Activated CD4-positive, alpha-beta memory T cell treated with anti-CD3 and anti-CD28 coated beads for 36 hours (primary cell): ENCODE results near the gene LPA. TPM values are rescaled to one million over a fixed set of nuclear protein-coding genes. Genes with fewer than 3 reads are reported as not detected.
A peak's percentile ranks its signal among the peaks of the same experiment; 100 is the strongest.

Experiments
- CTCF ChIA-PET: fragments of 350-600 bp; sonication (Branson Sonifier 250); formaldehyde crosslinking; loops from one replicate; lab custom pipeline; 2021; ENCODE audit warnings: antibody characterized with exemption, inconsistent platforms; lab: Charles Lee
- POLR2A ChIA-PET: fragments of 350-600 bp; sonication (Branson Sonifier 250); formaldehyde crosslinking; loops from one replicate; lab custom pipeline; 2021; ENCODE audit warnings: antibody characterized with exemption; lab: Charles Lee
- DNase-seq: peaks from one replicate; pipeline ENCODE4 v3.0.0-alpha.2; 2020
- H3K27ac Mint-ChIP-seq: one replicate; pipeline ENCODE4 v1.8.0; 2021; ENCODE audit warnings: mixed read lengths
- H3K27me3 Mint-ChIP-seq: one replicate; pipeline ENCODE4 v1.8.0; 2021; ENCODE audit warnings: mixed read lengths
- H3K36me3 Mint-ChIP-seq: one replicate; pipeline ENCODE4 v1.8.0; 2021; ENCODE audit warnings: mixed read lengths
- H3K4me1 Mint-ChIP-seq: one replicate; pipeline ENCODE4 v1.8.0; 2021; ENCODE audit warnings: low read depth, mixed read lengths
- H3K4me3 Mint-ChIP-seq: one replicate; pipeline ENCODE4 v1.8.0; 2021; ENCODE audit warnings: mild to moderate bottlenecking, mixed read lengths
- H3K9me3 Mint-ChIP-seq: one replicate; pipeline ENCODE4 v1.8.0; 2021; ENCODE audit warnings: mixed read lengths
- intact Hi-C: fragments of 100-400 bp; cut with micrococcal nuclease; formaldehyde crosslinking; loops from one replicate; pipeline ENCODE4 v1.15.1; 2023
- total RNA-seq, 2 experiments: library from RNA; stranded (reverse); gene quantifications; one replicate each; pipeline ENCODE4 v1.2.3, GENCODE V29; 2021

The LPA gene
- total RNA-seq, 2 experiments from 2014 or later: not detected

- intact Hi-C loops: no loop called here
- no peak overlapping the region for H3K4me3 Mint-ChIP-seq
- H3K27me3 Mint-ChIP-seq: no peaks in the 10 kb centered on the region
- no peaks in the 10 kb centered on the region for H3K4me1 Mint-ChIP-seq
- ChIA-PET POLR2A (no interaction called here), CTCF (interaction anchor here (0.8 to 2.7 kb wide), 2 partner anchors 25 kb away, joined by 4 to 8 read pairs; no protein-coding TSS in a partner anchor)
- no peak overlapping the region for H3K27ac Mint-ChIP-seq
- H3K36me3 Mint-ChIP-seq: peaks cover 6% of the 10 kb centered on the region
- peaks cover 12% of the 10 kb centered on the region for H3K9me3 Mint-ChIP-seq
- DNase-seq: no peak
These were observed 155.5 kb downstream of the LPA start for GRCh38 chr6:160508599-160508998.

DNA sequence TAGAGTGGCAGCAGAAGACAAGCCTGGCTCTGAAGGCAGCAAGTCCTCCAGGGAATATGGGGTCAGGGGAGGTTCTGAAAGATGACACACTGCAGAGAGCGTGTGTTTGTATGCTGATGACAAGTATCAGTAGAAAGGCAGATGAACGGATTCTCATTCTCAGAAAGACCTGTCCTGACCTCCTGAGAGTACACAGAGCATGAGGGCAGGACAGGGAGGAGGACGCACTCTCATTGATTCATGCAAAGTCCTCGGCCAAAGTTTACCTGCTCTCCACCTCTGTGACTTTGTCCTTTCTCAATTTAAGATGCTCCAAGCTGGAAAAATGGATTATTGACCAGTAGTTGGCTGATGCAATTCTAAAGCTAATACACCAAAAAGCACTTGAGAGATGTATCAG, 156.7 kb downstream of the LPA start:
- no peak overlapping the region for H3K27ac Mint-ChIP-seq

DNA sequence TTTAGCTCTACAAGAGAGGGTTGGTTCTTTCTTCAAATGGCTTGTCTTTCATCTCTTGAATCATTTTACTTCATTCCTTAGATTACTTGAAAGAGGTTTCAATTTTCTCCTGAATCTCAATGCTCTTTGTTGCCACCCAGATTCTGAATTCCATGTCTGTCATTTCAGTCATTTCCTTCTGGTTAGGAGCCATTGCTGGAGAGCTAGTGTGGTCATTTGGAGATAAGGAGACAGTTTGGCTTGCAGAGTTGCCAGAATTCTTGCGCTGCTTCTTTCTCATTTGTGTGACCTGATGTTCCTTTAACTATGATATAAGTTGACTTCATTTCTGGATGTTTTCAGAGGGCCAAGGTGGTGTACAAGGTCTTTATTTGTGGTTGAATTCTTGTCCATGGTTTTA, 158.1 kb downstream of the LPA start:
- POLR2A ChIA-PET: no interaction called here
- Mint-ChIP-seq H3K27me3 (no peaks in the 10 kb centered on the region), H3K27ac (no peak overlapping the region), H3K4me1 (no peaks in the 10 kb centered on the region), H3K36me3 (peaks cover 11% of the 10 kb centered on the region), H3K4me3 (no peak overlapping the region), H3K9me3 (peaks cover 17% of the 10 kb centered on the region)
- intact Hi-C loops: no loop called here
- DNase-seq: no peak
- CTCF ChIA-PET: interaction anchor here (2.7 kb wide), 1 partner anchor 27 kb away, joined by 8 read pairs; no protein-coding TSS in a partner anchor

More for the DNA sequence above, 156.7 kb downstream of the LPA start:
- Mint-ChIP-seq H3K4me1 (no peaks in the 10 kb centered on the region), H3K27me3 (no peaks in the 10 kb centered on the region), H3K4me3 (no peak overlapping the region), H3K36me3 (peaks cover 8% of the 10 kb centered on the region), H3K9me3 (peaks cover 17% of the 10 kb centered on the region)
- ChIA-PET CTCF (interaction anchor here (0.6 to 2.7 kb wide), 3 partner anchors 12 to 838 kb away, joined by 4 to 15 read pairs (median 8); no protein-coding TSS in a partner anchor), POLR2A (no interaction called here)
- intact Hi-C loops: no loop called here
- no peak for DNase-seq

DNA sequence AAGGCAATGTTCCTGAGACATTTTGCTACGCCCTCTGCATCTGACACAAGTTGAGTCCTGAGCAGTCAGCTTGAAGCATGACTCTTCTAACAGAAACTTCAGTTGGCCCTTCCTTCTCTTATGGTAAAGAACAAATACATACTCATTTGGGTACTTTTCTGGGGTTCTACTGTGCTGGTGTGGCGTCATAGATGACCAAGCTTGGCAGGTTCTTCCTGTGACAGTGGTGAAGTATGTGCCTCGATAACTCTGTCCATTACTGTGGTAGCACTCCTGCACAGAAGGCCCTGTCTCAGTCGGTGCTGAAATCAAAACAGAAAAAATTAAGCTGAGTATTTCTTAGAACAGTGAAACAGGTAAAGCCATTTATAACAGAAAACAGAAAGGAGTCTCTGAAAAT, 163.4 kb downstream of the LPA start:
- H3K4me1 Mint-ChIP-seq: no peaks in the 10 kb centered on the region
- peaks cover 27% of the 10 kb centered on the region for H3K36me3 Mint-ChIP-seq
- no peaks in the 10 kb centered on the region for H3K27me3 Mint-ChIP-seq
- H3K27ac Mint-ChIP-seq: no peak overlapping the region
- intact Hi-C loops: no loop called here
- ChIA-PET POLR2A (no interaction called here), CTCF (interaction anchor here (1.0 kb wide), 1 partner anchor 44 kb away, joined by 3 read pairs; no protein-coding TSS in a partner anchor)
- peaks cover 17% of the 10 kb centered on the region for H3K9me3 Mint-ChIP-seq
- no peak overlapping the region for H3K4me3 Mint-ChIP-seq
- DNase-seq: peak; percentile 9

- H3K9me3 Mint-ChIP-seq: no peaks in the 10 kb centered on the region
- no peaks in the 10 kb centered on the region for H3K4me1 Mint-ChIP-seq
- intact Hi-C loops: no loop called here
- H3K36me3 Mint-ChIP-seq: peaks cover 34% of the 10 kb centered on the region
- CTCF ChIA-PET: interaction anchor here (0.6 kb wide), 1 partner anchor 774 kb away, joined by 4 read pairs; no protein-coding TSS in a partner anchor
- no peak for DNase-seq
- POLR2A ChIA-PET: no interaction called here
- H3K27me3 Mint-ChIP-seq: no peaks in the 10 kb centered on the region
- H3K4me3 Mint-ChIP-seq: no peak overlapping the region
- no peak overlapping the region for H3K27ac Mint-ChIP-seq
These were observed 169.5 kb downstream of the LPA start for GRCh38 chr6:160494576-160494975.

DNA sequence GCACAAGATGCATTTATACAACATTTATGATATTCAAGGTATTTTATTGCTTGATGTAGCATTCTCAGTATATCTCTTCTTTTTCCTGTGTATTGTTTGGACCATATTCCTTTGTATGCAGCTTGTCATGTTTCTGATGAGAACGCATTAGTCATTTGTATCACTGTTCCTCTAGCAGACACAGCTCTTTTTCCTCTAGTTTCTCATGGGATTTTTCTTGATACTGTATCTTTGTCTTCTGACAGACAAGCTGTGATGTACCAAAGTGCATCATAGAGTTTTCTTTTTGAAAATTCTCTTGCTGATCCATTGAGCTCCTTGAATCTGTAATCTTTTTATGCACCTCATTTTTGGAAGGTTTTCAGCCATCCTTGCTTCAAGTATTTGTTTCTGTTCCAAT, 175.0 kb downstream of the LPA start:
- no peaks in the 10 kb centered on the region for H3K4me1 Mint-ChIP-seq
- POLR2A ChIA-PET: no interaction called here
- DNase-seq: no peak
- H3K36me3 Mint-ChIP-seq: peaks cover 42% of the 10 kb centered on the region
- CTCF ChIA-PET: interaction anchor here (1.2 kb wide), 1 partner anchor 30 kb away, joined by 4 read pairs; no protein-coding TSS in a partner anchor
- H3K4me3 Mint-ChIP-seq: no peak overlapping the region
- H3K9me3 Mint-ChIP-seq: no peaks in the 10 kb centered on the region
- intact Hi-C loops: no loop called here
- no peaks in the 10 kb centered on the region for H3K27me3 Mint-ChIP-seq
- no peak overlapping the region for H3K27ac Mint-ChIP-seq

- ChIA-PET CTCF (no interaction called here), POLR2A (no interaction called here)
- no peak for DNase-seq
- Mint-ChIP-seq H3K36me3 (peaks cover 48% of the 10 kb centered on the region), H3K9me3 (no peaks in the 10 kb centered on the region), H3K4me1 (no peaks in the 10 kb centered on the region), H3K27me3 (no peaks in the 10 kb centered on the region), H3K27ac (no peak overlapping the region), H3K4me3 (no peak overlapping the region)
- intact Hi-C loops: no loop called here
These were observed 177.0 kb downstream of the LPA start for GRCh38 chr6:160487116-160487515.

Other genes starting within 250 kb of the LPA start
- gene PLG, start 38.0 kb upstream of the LPA start, total RNA-seq: not detected